Naive thymus-derived CD4-positive, alpha-beta T cell (primary cell): ENCODE data around the gene ZNF280C. TPM values are rescaled to one million over a fixed set of nuclear protein-coding genes. Genes with fewer than 3 reads are reported as not detected.

Experiments
- ATAC-seq: fragments of 150-1000 bp; cut with Tn5 transposase; 2 replicates; pipeline ENCODE4 v1.10.0; 2021; ENCODE audit warnings: mild to moderate bottlenecking, moderate library complexity
- CTCF ChIA-PET: fragments of 350-600 bp; sonication (Branson Sonifier 250); formaldehyde crosslinking; loops from one replicate; lab custom pipeline; 2021; ENCODE audit warnings: antibody characterized with exemption; lab: Charles Lee
- POLR2A ChIA-PET: fragments of 350-600 bp; sonication (Branson Sonifier 250); formaldehyde crosslinking; loops from one replicate; lab custom pipeline; 2021; ENCODE audit warnings: antibody characterized with exemption, inconsistent platforms; lab: Charles Lee
- DNase-seq, 9 donors: peaks; one replicate each; pipeline versions ENCODE4 v3.0.0 to v3.0.0-alpha.2; 2020 to 2022; ENCODE audit warnings: mixed read lengths in 1 of 9
- H3K27ac ChIP-seq: one replicate; pipeline ENCODE4 v1.7.0; 2013; ENCODE audit warnings: mild to moderate bottlenecking, low read depth, low read length, moderate library complexity
- H3K27me3 ChIP-seq, 2 donors: one replicate each; pipeline ENCODE4 v1.7.0; 2013; ENCODE audit warnings: low read length in 2 of 2, mild to moderate bottlenecking in 2 of 2, moderate library complexity in 2 of 2; ENCODE audit not compliant: control insufficient read depth in 2 of 2, insufficient read depth in 2 of 2
- H3K36me3 ChIP-seq, 3 experiments: 1 replicate in 2 of 3; 2 replicates in 1 of 3; pipeline ENCODE4 v1.7.0; 2013; ENCODE audit warnings: low read length in 3 of 3, mild to moderate bottlenecking in 3 of 3, moderate library complexity in 1 of 3; ENCODE audit not compliant: insufficient read depth in 3 of 3, control insufficient read depth in 2 of 3
- H3K4me1 ChIP-seq, 2 donors: one replicate each; pipeline ENCODE4 v1.7.0; 2013; ENCODE audit warnings: low read length in 2 of 2, mild to moderate bottlenecking in 2 of 2, moderate library complexity in 1 of 2; ENCODE audit not compliant: control insufficient read depth in 2 of 2, insufficient read depth in 2 of 2
- H3K4me3 ChIP-seq: 2 replicates; pipeline ENCODE4 v1.7.0; 2013; ENCODE audit warnings: mild to moderate bottlenecking, low read length
- H3K9me3 ChIP-seq, 3 experiments: 1 replicate in 2 of 3; 2 replicates in 1 of 3; pipeline ENCODE4 v1.7.0; 2013; ENCODE audit warnings: low read length in 3 of 3; ENCODE audit not compliant: control insufficient read depth in 2 of 3
- H3K27ac Mint-ChIP-seq, 9 donors: one replicate each; pipeline ENCODE4 v1.8.0; 2020 to 2022; ENCODE audit warnings: mixed read lengths in 9 of 9, mild to moderate bottlenecking in 8 of 9, moderate library complexity in 5 of 9, inconsistent platforms in 2 of 9
- H3K27me3 Mint-ChIP-seq, 5 donors: one replicate each; pipeline ENCODE4 v1.8.0; 2021 to 2022; ENCODE audit warnings: mixed read lengths in 5 of 5, mild to moderate bottlenecking in 1 of 5
- H3K36me3 Mint-ChIP-seq, 5 donors: one replicate each; pipeline ENCODE4 v1.8.0; 2020 to 2022; ENCODE audit warnings: mixed read lengths in 5 of 5, mild to moderate bottlenecking in 3 of 5, inconsistent platforms in 1 of 5
- H3K4me1 Mint-ChIP-seq, 7 donors: one replicate each; pipeline ENCODE4 v1.8.0; 2020 to 2022; ENCODE audit warnings: mixed read lengths in 7 of 7, mild to moderate bottlenecking in 3 of 7, inconsistent platforms in 1 of 7
- H3K4me3 Mint-ChIP-seq, 10 donors: one replicate each; pipeline ENCODE4 v1.8.0; 2020 to 2022; ENCODE audit warnings: mild to moderate bottlenecking in 10 of 10, mixed read lengths in 10 of 10, moderate library complexity in 6 of 10, inconsistent platforms in 2 of 10
- H3K9me3 Mint-ChIP-seq, 11 donors: one replicate each; pipeline ENCODE4 v1.8.0; 2020 to 2022; ENCODE audit warnings: mixed read lengths in 11 of 11, mild to moderate bottlenecking in 4 of 11, inconsistent platforms in 1 of 11, moderate library complexity in 1 of 11
- intact Hi-C, 2 donors: fragments of 100-400 bp; cut with micrococcal nuclease; formaldehyde crosslinking; loops; one replicate each; pipeline ENCODE4 v1.15.1; 2023
- polyA plus RNA-seq, 2 donors: library from polyadenylated mRNA; unstranded; fragments of 300-500 nt; fragmentation: Illumina TruSeq; gene quantifications; one replicate each; pipeline ENCODE4 v1.2.3, GENCODE V29; 2021
- total RNA-seq, 6 experiments: library from RNA in 5 of 6; stranded (reverse) in 5 of 6; gene quantifications; 1 replicate in 5 of 6; 2 replicates in 1 of 6; pipeline ENCODE4 v1.2.3 and lab custom pipeline; 2021 to 2026

Gene ZNF280C
- total and polyA plus RNA-seq, 7 experiments from 2014 or later: 2.4 to 5.6 (median 4.0) TPM

GRCh38 chrX:130299279-130300009, 30.7 kb upstream of the ZNF280C start:
- Mint-ChIP-seq H3K4me3 (no peak overlapping the region), H3K27me3 (peaks cover 0 to 2% (median 0%) of the 10 kb centered on the region in 5 donors), H3K27ac (no peak overlapping the region), H3K36me3 (no peaks in the 10 kb centered on the region), H3K9me3 (peaks cover 0 to 5% (median 0%) of the 10 kb centered on the region in 11 donors), H3K4me1 (no peaks in the 10 kb centered on the region)
- intact Hi-C loops: no loop called here
- Histone ChIP-seq H3K4me3 (no peak overlapping the region), H3K27ac (no peak overlapping the region), H3K36me3 (no peaks in the 10 kb centered on the region), H3K9me3 (no peaks in the 10 kb centered on the region), H3K27me3 (no peaks in the 10 kb centered on the region), H3K4me1 (no peaks in the 10 kb centered on the region)
- ATAC-seq: no peak
- CTCF ChIA-PET: no interaction called here
- DNase-seq: no peak
- POLR2A ChIA-PET: no interaction called here

GRCh38 chrX:130296743-130297142, 28.0 kb upstream of the ZNF280C start:
- ChIA-PET CTCF (no interaction called here), POLR2A (no interaction called here)
- Mint-ChIP-seq H3K36me3 (no peaks in the 10 kb centered on the region), H3K27me3 (peaks cover 0 to 4% (median 0%) of the 10 kb centered on the region in 5 donors), H3K27ac (no peak overlapping the region), H3K4me1 (no peaks in the 10 kb centered on the region), H3K9me3 (peaks cover 0 to 5% (median 0%) of the 10 kb centered on the region in 11 donors), H3K4me3 (no peak overlapping the region)
- Histone ChIP-seq H3K27me3 (no peaks in the 10 kb centered on the region), H3K36me3 (no peaks in the 10 kb centered on the region), H3K4me1 (no peaks in the 10 kb centered on the region), H3K4me3 (no peak overlapping the region), H3K9me3 (no peaks in the 10 kb centered on the region), H3K27ac (no peak overlapping the region)
- intact Hi-C loops: no loop called here
- ATAC-seq (no peak), DNase-seq (no peak)

DNA sequence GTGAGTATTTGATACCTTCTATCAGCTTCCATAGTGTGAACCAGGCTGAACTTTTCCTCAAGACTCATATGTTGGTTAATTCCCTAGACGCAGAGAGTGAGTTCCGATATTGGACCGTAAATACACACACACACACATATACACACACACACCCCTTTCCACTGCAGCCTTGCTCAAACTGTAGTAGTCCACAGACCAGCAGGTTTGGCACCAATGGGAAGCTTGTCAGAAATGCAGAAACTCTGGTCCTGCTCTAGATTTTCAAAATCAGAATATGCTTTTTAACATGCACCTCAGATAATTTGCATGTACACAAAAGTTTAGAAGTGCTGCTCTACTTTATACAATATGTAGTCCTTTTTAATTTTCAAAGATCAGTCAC, 27.6 kb upstream of the ZNF280C start:
- Histone ChIP-seq H3K4me1 (no peaks in the 10 kb centered on the region), H3K27me3 (no peaks in the 10 kb centered on the region), H3K36me3 (no peaks in the 10 kb centered on the region), H3K9me3 (no peaks in the 10 kb centered on the region), H3K27ac (no peak overlapping the region), H3K4me3 (no peak overlapping the region)
- intact Hi-C loops: no loop called here
- ChIA-PET POLR2A (no interaction called here), CTCF (no interaction called here)
- Mint-ChIP-seq H3K36me3 (no peaks in the 10 kb centered on the region), H3K4me3 (no peak overlapping the region), H3K27ac (no peak overlapping the region), H3K4me1 (no peaks in the 10 kb centered on the region), H3K27me3 (peaks cover 0 to 4% (median 0%) of the 10 kb centered on the region in 5 donors), H3K9me3 (peaks cover 0 to 5% (median 0%) of the 10 kb centered on the region in 11 donors)
- ATAC-seq (no peak), DNase-seq (no peak)

DNA sequence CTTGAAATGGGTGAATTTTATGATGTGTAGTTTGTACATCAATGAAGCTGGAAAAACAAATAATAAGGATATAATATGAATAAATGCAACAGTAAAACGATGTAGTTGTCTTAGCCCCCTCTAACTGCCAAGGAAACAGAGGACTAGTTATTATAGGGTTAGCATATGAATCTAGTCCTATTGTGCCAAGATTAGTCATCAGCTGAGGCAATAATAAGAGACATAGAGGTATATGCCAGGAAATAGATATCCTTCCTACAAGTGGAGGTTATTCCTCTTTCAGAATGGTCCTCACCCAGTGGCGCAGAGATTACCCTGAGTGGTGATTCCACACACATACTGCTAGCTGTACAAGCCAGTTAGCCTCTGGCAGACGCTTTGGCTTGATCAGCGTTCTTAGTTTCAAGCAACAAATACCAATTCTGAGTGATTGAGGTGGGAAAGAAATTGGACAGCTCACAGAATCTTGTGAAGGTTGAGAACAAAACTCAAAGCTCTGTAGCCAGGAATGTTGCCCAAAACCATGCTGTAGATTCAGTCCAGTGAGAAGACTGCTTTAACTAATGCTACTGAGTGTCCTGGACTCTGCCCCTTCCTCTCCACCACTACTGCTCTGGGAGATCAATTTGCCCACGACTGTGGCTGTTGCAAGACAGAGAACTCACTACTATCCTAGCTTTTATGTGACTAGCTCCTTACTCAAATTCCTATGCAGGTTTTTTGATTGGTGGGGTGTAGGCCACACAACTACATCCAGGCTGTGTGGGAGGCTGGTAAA, 27.0 kb upstream of the ZNF280C start:
- no peak overlapping the region for H3K4me3 Mint-ChIP-seq
- Histone ChIP-seq H3K9me3 (no peaks in the 10 kb centered on the region), H3K27ac (no peak overlapping the region), H3K27me3 (no peaks in the 10 kb centered on the region), H3K36me3 (no peaks in the 10 kb centered on the region), H3K4me3 (no peak overlapping the region), H3K4me1 (no peaks in the 10 kb centered on the region)
- no peaks in the 10 kb centered on the region for H3K36me3 Mint-ChIP-seq
- H3K27me3 Mint-ChIP-seq: peaks cover 0 to 4% (median 0%) of the 10 kb centered on the region in 5 donors
- POLR2A ChIA-PET: no interaction called here
- intact Hi-C loops: no loop called here
- DNase-seq (no peak), ATAC-seq (no peak)
- no peak overlapping the region for H3K27ac Mint-ChIP-seq
- no peaks in the 10 kb centered on the region for H3K4me1 Mint-ChIP-seq
- peaks cover 0 to 7% (median 0%) of the 10 kb centered on the region in 11 donors for H3K9me3 Mint-ChIP-seq
- CTCF ChIA-PET: no interaction called here

- intact Hi-C loops: no loop called here
- no peak for DNase-seq
- no peaks in the 10 kb centered on the region for H3K27me3 ChIP-seq
- no peak for ATAC-seq
- Mint-ChIP-seq H3K27me3 (peaks cover 0 to 6% (median 0%) of the 10 kb centered on the region in 5 donors), H3K4me1 (peaks cover 0 to 5% (median 0%) of the 10 kb centered on the region in 7 donors), H3K27ac (no peak overlapping the region), H3K4me3 (no peak overlapping the region), H3K36me3 (no peaks in the 10 kb centered on the region), H3K9me3 (peaks cover 0 to 15% (median 4%) of the 10 kb centered on the region in 11 donors)
- ChIA-PET CTCF (no interaction called here), POLR2A (no interaction called here)
- no peaks in the 10 kb centered on the region for H3K4me1 ChIP-seq
- H3K4me3 ChIP-seq: no peak overlapping the region
- no peaks in the 10 kb centered on the region for H3K36me3 ChIP-seq
- no peak overlapping the region for H3K27ac ChIP-seq
- H3K9me3 ChIP-seq: no peaks in the 10 kb centered on the region
Observed at GRCh38 chrX:130287071-130287770, 18.5 kb upstream of the ZNF280C start.

- peaks cover 0 to 8% (median 2%) of the 10 kb centered on the region in 11 donors for H3K9me3 Mint-ChIP-seq
- no peaks in the 10 kb centered on the region for H3K36me3 ChIP-seq
- H3K27me3 ChIP-seq: no peaks in the 10 kb centered on the region
- ATAC-seq: no peak
- H3K36me3 Mint-ChIP-seq: no peaks in the 10 kb centered on the region
- no peaks in the 10 kb centered on the region for H3K4me1 ChIP-seq
- CTCF ChIA-PET: no interaction called here
- peaks cover 0 to 5% (median 0%) of the 10 kb centered on the region in 7 donors for H3K4me1 Mint-ChIP-seq
- H3K27ac ChIP-seq: no peak overlapping the region
- peaks cover 0 to 6% (median 0%) of the 10 kb centered on the region in 5 donors for H3K27me3 Mint-ChIP-seq
- no peak overlapping the region for H3K4me3 Mint-ChIP-seq
- POLR2A ChIA-PET: no interaction called here
- no peak for DNase-seq
- no peaks in the 10 kb centered on the region for H3K9me3 ChIP-seq
- intact Hi-C loops: no loop called here
- H3K4me3 ChIP-seq: no peak overlapping the region
- H3K27ac Mint-ChIP-seq: peak overlapping the region in 1 of 9 donors; percentile 27
Observed at GRCh38 chrX:130285710-130286109, 17.0 kb upstream of the ZNF280C start.
